Esophagus squamous epithelium (tissue), 4 donors: ENCODE measurements around the gene LPAR4.

Source experiments
- POLR2A ChIP-seq, 4 donors: fragments of 450-650 bp; IDR thresholded peaks; one replicate each; pipeline ENCODE4 v1.6.1; 2017; ENCODE audit warnings: antibody characterized with exemption in 4 of 4, mild to moderate bottlenecking in 4 of 4, moderate library complexity in 3 of 4
- TF ChIP-seq, protein P1 (sequence below), 6 experiments: fragments of 450-650 bp in 4 of 6; fragments of 200-600 bp in 2 of 6; sonication (generic) in 2 of 6; IDR thresholded peaks; one replicate each; pipeline ENCODE4 v1.5.1; 2016 to 2019; ENCODE audit warnings: antibody characterized with exemption in 6 of 6, mild to moderate bottlenecking in 4 of 6, moderate library complexity in 4 of 6

DNA sequence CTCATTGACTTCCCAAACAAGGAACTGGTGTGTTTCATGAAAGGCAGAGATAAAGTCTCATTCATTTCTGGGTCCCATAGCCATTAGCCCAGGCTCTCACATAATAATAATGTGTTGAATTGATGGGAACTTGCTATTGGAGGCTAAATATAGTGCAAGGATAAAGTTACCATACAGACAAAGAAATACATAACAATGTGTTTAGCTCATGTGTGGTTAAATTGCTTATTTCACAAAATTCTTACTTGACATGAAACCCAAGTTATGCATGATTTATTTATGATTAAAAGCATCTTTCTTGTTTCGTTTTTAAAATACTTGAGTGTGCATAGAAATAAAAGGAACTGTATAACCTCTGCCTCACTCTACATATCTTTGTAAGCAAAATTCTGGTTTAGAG, 37.3 kb upstream of the LPAR4 start:
- TF ChIP-seq, protein P1, sequence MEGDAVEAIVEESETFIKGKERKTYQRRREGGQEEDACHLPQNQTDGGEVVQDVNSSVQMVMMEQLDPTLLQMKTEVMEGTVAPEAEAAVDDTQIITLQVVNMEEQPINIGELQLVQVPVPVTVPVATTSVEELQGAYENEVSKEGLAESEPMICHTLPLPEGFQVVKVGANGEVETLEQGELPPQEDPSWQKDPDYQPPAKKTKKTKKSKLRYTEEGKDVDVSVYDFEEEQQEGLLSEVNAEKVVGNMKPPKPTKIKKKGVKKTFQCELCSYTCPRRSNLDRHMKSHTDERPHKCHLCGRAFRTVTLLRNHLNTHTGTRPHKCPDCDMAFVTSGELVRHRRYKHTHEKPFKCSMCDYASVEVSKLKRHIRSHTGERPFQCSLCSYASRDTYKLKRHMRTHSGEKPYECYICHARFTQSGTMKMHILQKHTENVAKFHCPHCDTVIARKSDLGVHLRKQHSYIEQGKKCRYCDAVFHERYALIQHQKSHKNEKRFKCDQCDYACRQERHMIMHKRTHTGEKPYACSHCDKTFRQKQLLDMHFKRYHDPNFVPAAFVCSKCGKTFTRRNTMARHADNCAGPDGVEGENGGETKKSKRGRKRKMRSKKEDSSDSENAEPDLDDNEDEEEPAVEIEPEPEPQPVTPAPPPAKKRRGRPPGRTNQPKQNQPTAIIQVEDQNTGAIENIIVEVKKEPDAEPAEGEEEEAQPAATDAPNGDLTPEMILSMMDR (IDR thresholded peaks at IDR 0.05): no peak
- TF ChIP-seq POLR2A (IDR thresholded peaks at IDR 0.05): no peak
